Dedifferentiated amniotic fluid mesenchymal stem cell (primary cell): ENCODE results near the gene FRY.

Source experiments
- DNase-seq: peaks from one replicate; pipeline ENCODE4 v3.0.0-alpha.2; 2016; ENCODE audit errors: extremely low spot score

FRY gene

GRCh38 chr13:32134241-32135055 lies 102.9 kb downstream of the FRY start:
- DNase-seq: no peak

DNA sequence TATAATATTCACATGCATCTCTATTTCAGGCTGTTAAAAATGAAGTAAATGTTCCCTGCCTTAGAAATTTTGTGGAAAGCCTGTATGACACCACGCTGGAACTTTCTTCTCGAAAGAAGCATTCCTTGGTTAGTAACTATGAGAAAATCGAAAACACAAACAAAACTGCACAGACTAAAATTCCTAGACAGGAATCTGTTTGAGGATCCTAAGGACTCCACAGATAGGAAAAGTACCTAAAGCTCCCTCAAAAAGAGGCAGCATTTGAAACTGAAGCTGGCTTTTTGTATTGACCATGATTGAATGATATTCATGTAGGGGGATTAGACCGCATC lies 103.4 kb downstream of the FRY start:
- no peak for DNase-seq

- no peak for DNase-seq
Observed at GRCh38 chr13:32135655-32136054, 104.1 kb downstream of the FRY start.

- DNase-seq: no peak
Observed at GRCh38 chr13:32136061-32136460, 104.5 kb downstream of the FRY start.

DNA sequence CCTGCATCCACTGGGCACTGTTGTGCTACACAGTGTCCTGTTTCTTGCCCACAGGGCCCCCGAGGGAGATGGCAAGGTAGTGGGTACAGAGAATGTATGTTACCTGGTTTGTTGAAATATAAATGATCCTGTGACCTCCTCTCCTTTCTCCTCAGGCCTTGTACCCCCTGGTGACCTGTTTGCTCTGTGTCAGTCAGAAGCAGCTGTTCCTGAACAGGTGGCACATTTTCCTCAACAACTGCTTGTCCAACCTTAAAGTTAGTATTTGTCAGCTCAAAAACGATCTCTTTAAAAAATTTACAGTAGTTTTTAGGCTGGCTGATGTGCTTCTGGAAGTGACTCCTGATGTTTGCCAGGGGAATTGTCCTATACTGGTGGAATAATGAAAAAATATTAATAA lies 105.1 kb downstream of the FRY start:
- no peak for DNase-seq

DNA sequence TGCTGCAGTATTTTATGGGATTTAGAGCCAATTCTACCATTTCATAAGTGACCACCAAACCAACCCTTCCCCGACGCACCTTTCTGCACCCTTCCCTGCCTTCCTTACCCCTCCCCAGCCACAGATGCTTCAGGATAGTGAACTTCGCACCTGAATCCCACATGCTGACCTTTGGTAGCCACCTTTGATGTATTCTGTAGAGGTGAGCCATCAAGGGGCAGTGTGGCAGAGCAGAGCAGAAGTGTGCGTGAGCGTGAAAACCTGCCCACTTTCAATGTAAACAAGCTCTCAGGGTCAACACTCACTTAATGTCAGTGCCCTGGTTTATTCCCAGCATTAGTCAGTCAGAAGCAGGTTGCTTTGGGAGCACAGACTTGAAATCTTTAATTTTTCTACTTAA lies 107.7 kb downstream of the FRY start:
- no peak for DNase-seq

DNA sequence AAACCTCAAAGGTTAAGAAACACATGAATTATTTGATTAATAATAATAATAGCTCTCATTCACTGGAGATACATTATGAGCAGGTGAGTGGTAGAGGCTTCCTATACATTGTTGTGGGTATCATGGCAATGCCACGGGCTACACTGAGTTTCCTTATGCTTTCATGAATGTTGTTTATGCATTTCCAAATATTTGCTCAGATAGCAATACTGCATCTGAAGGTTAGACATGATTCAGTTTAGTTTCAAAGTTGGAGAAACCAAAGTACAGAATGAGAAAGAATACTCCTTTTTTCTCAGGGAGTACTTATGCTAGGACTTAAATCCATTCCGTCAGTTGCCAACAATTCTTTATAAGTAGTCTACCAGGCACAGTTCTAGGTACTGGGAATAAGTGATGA lies 108.5 kb downstream of the FRY start:
- DNase-seq: no peak

DNA sequence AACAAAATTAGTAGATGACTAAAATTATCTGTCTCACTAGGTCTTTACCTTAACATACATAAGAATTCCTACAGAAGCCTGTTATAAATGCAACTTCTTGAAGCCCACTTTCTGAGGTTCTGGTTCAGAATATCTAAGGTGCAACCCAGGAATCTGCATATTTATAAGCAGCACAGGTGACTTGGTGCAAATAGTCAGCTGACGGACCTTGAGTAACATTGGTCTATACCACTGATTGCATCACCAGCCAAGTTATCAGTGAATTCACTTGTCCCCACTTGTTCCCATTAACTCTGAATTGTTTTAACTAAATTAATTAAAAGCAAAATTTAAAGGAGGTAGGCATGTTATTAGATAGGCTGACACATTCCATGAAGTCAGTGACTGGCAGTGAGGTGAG lies 109.9 kb downstream of the FRY start:
- DNase-seq: no peak

GRCh38 chr13:32142115-32142514 lies 110.5 kb downstream of the FRY start:
- DNase-seq: no peak

- no peak for DNase-seq
Observed at GRCh38 chr13:32142956-32143375, 111.4 kb downstream of the FRY start.

GRCh38 chr13:32147193-32147592 lies 115.6 kb downstream of the FRY start:
- DNase-seq: no peak

- DNase-seq: no peak
Observed at GRCh38 chr13:32147976-32148375, 116.4 kb downstream of the FRY start.

DNA sequence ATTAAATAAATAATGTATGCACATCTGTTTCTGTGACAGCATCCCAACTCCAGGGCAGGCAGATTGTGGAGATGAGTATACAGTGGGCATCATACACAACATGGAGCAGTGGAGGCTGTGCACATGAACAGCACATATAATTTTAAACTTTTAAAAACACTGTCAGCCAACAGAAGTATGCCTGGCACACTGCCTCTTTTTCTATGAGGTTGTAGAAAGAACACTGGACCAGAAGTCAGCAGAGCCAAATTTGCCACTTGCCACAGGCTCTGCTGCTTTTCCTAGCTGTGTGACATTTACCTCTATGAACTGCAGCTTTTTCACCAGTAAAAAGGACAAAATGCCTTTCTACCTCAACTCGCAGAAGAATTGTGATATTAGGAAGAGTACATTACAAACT lies 118.7 kb downstream of the FRY start:
- no peak for DNase-seq

DNA sequence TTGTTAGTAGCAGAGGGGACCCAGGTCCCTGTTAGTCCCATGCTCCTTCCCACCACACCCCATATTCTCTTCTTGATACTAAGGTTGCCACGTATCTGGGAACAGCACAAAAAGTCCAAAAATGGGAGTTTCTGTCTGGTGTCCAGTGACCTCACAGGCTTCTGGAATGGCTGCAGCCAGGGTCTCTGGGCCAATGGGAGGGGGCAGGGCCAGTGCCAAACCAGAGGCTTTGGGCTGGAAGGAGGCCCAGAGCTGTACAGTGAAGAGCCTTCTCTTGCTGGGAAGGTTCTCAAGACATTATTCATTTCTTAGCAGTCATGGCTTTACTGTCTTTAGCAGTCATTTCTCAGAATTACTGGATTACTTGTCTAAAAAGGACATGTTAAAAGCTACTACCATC lies 119.2 kb downstream of the FRY start:
- DNase-seq: no peak

DNA sequence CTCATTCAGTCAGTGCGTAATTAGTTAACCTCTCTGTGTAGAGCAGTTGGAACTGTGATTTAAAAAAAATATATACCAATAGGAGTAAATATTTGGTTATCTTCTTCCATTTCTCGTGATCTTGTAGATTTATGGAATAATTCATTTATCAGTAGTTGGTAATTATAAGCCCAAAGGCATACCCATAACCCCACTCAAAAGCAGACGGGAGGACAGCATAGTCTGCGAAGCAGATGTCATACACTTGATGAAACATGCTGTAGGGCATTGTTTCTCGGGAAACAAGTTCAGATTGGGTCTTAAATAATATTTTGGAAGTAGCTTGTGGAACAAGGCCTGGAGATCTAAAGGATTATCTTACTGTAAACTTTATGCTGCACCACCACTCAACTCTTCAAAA lies 119.7 kb downstream of the FRY start:
- DNase-seq: no peak

DNA sequence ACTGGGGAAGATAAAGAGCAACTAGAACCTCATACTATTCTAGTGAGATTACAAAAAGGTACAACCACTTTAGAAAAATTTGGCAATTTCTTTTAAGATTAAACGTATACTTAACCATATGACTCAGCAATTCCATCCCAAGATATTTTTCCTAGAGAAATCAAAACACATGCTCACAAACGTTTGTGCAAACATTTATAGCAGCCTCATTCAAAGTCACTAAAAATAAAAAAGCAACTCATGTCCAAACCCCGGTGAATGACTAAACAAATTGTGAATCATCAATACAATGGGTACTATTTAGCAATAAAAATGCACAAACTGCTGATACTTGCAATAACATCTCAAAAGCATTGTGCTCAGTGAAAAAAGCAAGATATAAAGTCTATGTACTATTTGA lies 121.5 kb downstream of the FRY start:
- peak; percentile 60 for DNase-seq

- DNase-seq: no peak
Observed at GRCh38 chr13:32159137-32159869, 127.7 kb downstream of the FRY start.

GRCh38 chr13:32162395-32163005 lies 130.9 kb downstream of the FRY start:
- DNase-seq: no peak

GRCh38 chr13:32164622-32165268 lies 133.2 kb downstream of the FRY start:
- no peak for DNase-seq

- no peak for DNase-seq
Observed at GRCh38 chr13:32165796-32166195, 134.2 kb downstream of the FRY start.

GRCh38 chr13:32168131-32168530 lies 136.6 kb downstream of the FRY start:
- no peak for DNase-seq

- no peak for DNase-seq
Observed at GRCh38 chr13:32170841-32171240, 139.3 kb downstream of the FRY start.

- no peak for DNase-seq
Observed at GRCh38 chr13:32173881-32174280, 142.3 kb downstream of the FRY start.
